Gastrocnemius medialis (tissue), 4 donors: Measurements from ENCODE around the gene UNG. TPM values are rescaled to one million over a fixed set of nuclear protein-coding genes. Genes with fewer than 3 reads are reported as not detected.
"Not testable (repeated sequence)": the region's sequence is repeated elsewhere in the genome, so short reads cannot be mapped to it uniquely, and the experiment has no call there.

Experiments
- ATAC-seq, 2 donors: fragments of 150-250 bp; one replicate each; pipeline ENCODE4 v1.9.1; 2016
- DNase-seq, 2 donors: peaks; one replicate each; pipeline ENCODE4 v3.0.0-alpha.2; 2019
- H3K27ac ChIP-seq, 4 donors: fragments of 200-600 bp; sonication (generic); 1 replicate in 1 of 4; 2 replicates in 3 of 4; pipeline ENCODE4 v1.5.1; 2016 to 2018; ENCODE audit warnings: mild to moderate bottlenecking in 2 of 4, moderate library complexity in 1 of 4
- H3K27me3 ChIP-seq, 3 donors: fragments of 200-600 bp; sonication (generic) in 2 of 3; 1 replicate in 1 of 3; 2 replicates in 2 of 3; pipeline versions ENCODE4 v1.5.1 to v1.6.0; 2016 to 2019; ENCODE audit warnings: mild to moderate bottlenecking in 1 of 3, moderate library complexity in 1 of 3
- H3K36me3 ChIP-seq, 2 donors: fragments of 200-600 bp; sonication (generic) in 1 of 2; one replicate each; pipeline ENCODE4 v1.5.1; 2017 to 2018
- H3K4me1 ChIP-seq, 2 donors: fragments of 200-600 bp; sonication (generic) in 1 of 2; one replicate each; pipeline ENCODE4 v1.5.1; 2016 to 2017; ENCODE audit warnings: mild to moderate bottlenecking in 2 of 2
- H3K4me3 ChIP-seq, 4 donors: fragments of 200-600 bp; sonication (generic) in 3 of 4; 1 replicate in 1 of 4; 2 replicates in 3 of 4; pipeline ENCODE4 v1.5.1; 2016 to 2019; ENCODE audit warnings: mild to moderate bottlenecking in 2 of 4
- H3K9me3 ChIP-seq, 3 donors: fragments of 200-600 bp; sonication (generic) in 2 of 3; 1 replicate in 1 of 3; 2 replicates in 2 of 3; pipeline ENCODE4 v1.5.1; 2016 to 2019
- POLR2A ChIP-seq, 2 donors: fragments of 450-650 bp; IDR thresholded peaks; one replicate each; pipeline ENCODE4 v1.6.1; 2017; ENCODE audit warnings: antibody characterized with exemption in 2 of 2, mild to moderate bottlenecking in 2 of 2, moderate library complexity in 2 of 2
- in situ Hi-C, 4 donors: fragments of 200-750 bp; cut with MboI; loops; one replicate each; pipeline versions ENCODE4 v1.15.0 to v1.8.0; 2017; ENCODE audit warnings: low sequenced_read_pairs in 4 of 4
- intact Hi-C: fragments of 100-400 bp; cut with DNase I; formaldehyde crosslinking; loops from one replicate; pipeline ENCODE4 v1.15.1; 2023; ENCODE audit warnings: low total_unique reads
- total RNA-seq, 4 donors: library from RNA; depleted of rRNA; stranded (reverse); fragments of >200 nt; gene quantifications; one replicate each; pipeline versions ENCODE4 v1.1.0 to v1.2.3, GENCODE V29; 2016
- TF ChIP-seq, protein P1 (sequence below), 5 experiments: fragments of 450-650 bp in 3 of 5; fragments of 200-600 bp in 2 of 5; sonication (generic) in 2 of 5; IDR thresholded peaks in 4 of 5; conservative IDR thresholded peaks in 1 of 5; 1 replicate in 4 of 5; 2 replicates in 1 of 5; pipeline ENCODE4 v1.5.1; 2016 to 2019; ENCODE audit warnings: antibody characterized with exemption in 5 of 5, mild to moderate bottlenecking in 3 of 5, moderate library complexity in 3 of 5

Gene UNG
- 10 to 100 TPM; 38.7 to 45.3 (median 42.3) TPM for total RNA-seq

GRCh38 chr12:109097435-109098182, at the start of gene UNG:
Gene UNG (plus strand): TSS chr12:109097597. CDS start chr12:109097680, 83 bp downstream.
- DNase-seq, result peak; percentile 96 to 97
- Histone ChIP-seq H3K27me3 (no peaks in the 10 kb centered on the region), H3K9me3 (no peaks in the 10 kb centered on the region), H3K4me3 (peak within 1 kb of the TSS; percentile 84 to 97 (median 90)), H3K36me3 (peaks cover 0 to 20% of the 10 kb centered on the region in 2 donors), H3K4me1 (peaks cover 25 to 26% of the 10 kb centered on the region in 2 donors), H3K27ac (peak within 1 kb of the TSS; percentile 86 to 98 (median 96))
- peak; percentile 89 to 90 for ATAC-seq
- TF ChIP-seq, protein P1, sequence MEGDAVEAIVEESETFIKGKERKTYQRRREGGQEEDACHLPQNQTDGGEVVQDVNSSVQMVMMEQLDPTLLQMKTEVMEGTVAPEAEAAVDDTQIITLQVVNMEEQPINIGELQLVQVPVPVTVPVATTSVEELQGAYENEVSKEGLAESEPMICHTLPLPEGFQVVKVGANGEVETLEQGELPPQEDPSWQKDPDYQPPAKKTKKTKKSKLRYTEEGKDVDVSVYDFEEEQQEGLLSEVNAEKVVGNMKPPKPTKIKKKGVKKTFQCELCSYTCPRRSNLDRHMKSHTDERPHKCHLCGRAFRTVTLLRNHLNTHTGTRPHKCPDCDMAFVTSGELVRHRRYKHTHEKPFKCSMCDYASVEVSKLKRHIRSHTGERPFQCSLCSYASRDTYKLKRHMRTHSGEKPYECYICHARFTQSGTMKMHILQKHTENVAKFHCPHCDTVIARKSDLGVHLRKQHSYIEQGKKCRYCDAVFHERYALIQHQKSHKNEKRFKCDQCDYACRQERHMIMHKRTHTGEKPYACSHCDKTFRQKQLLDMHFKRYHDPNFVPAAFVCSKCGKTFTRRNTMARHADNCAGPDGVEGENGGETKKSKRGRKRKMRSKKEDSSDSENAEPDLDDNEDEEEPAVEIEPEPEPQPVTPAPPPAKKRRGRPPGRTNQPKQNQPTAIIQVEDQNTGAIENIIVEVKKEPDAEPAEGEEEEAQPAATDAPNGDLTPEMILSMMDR (IDR thresholded peaks at IDR 0.05 in 4 of 5, conservative IDR thresholded peaks at IDR 0.05 in 1 of 5), result no peak
- no peak for TF ChIP-seq POLR2A (IDR thresholded peaks at IDR 0.05)
- in situ Hi-C loops (loop anchor here (10.0 to 25.0 kb wide), 4 partner anchors 435 to 535 kb away; partner anchors contain the start of genes ISCU (in 4 of the 4), SART3 (in 4 of the 4) and SELPLG (in 2 of the 4)), intact Hi-C loops (loop anchor here (5.0 kb wide), 2 partner anchors 240 to 365 kb away; partner anchors contain the start of genes CORO1C and SSH1)

DNA sequence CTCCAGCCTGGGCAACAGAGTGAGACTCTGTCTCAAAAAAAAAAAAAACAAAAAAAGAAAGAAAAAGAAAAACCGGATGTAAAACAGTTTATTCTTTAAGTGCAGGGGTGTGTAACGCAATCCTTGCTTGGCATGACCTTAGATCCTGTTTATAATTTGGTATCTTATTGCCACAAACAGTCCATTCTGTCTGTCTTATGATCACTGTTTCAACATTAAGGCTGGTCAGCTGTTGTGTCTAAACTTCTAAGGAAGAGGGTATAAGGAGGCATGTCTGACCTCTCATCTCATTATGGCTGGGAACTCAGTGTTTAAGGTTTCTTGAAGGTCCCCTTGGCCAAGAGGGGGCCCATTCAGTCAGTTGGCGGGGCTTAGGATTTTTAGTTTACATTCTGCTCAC, 48.7 kb upstream of the UNG start:
- H3K27ac ChIP-seq, H3K4me3 ChIP-seq, ATAC-seq, intact Hi-C loops, in situ Hi-C loops, DNase-seq, H3K9me3 ChIP-seq, H3K36me3 ChIP-seq, H3K27me3 ChIP-seq: not testable (repeated sequence)
- H3K4me1 ChIP-seq, result peaks cover 5 to 12% of the 10 kb centered on the region in 2 donors

GRCh38 chr12:109049794-109050193, 47.6 kb upstream of the UNG start:
- ATAC-seq, in situ Hi-C loops, H3K27ac ChIP-seq, H3K27me3 ChIP-seq, DNase-seq, H3K36me3 ChIP-seq, H3K9me3 ChIP-seq, H3K4me3 ChIP-seq: not testable (repeated sequence)
- intact Hi-C loops, result loop anchor here (5.0 kb wide), 1 partner anchor 487 kb away; the partner anchor contains the start of genes ISCU and SART3
- peaks cover 11 to 21% of the 10 kb centered on the region in 2 donors for H3K4me1 ChIP-seq

DNA sequence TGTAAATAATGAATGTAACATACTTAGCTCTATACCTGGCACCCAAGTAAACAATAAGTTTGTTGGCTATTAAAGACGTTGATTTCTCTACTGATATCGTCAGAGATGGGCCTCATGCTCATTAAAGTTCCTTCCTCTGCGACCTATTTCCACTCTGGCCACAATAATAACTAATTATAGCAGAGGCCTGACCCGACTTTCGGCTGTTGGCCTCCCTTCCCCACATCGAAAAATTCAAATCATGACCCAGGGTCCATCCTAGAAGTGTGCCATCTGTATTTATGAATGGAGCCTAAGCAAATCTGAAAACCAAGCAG, 45.3 kb upstream of the UNG start:
- in situ Hi-C loops, result no loop called here
- ATAC-seq, result peak; percentile 46 to 54

GRCh38 chr12:109052414-109053323, 44.7 kb upstream of the UNG start, which contains the start of gene USP30:
Gene USP30 (plus strand): TSS chr12:109052576. CDS start chr12:109052679, 103 bp downstream.
- peak; percentile 68 to 74 for DNase-seq
- Histone ChIP-seq H3K27ac (peak within 1 kb of the TSS; percentile 86 to 94 (median 90)), H3K9me3 (no peaks in the 10 kb centered on the region), H3K4me3 (peak within 1 kb of the TSS; percentile 90 to 92 (median 91)), H3K4me1 (peaks cover 13 to 21% of the 10 kb centered on the region in 2 donors), H3K27me3 (no peaks in the 10 kb centered on the region), H3K36me3 (peaks cover 0 to 11% of the 10 kb centered on the region in 2 donors)
- in situ Hi-C loops, result no loop called here
- TF ChIP-seq POLR2A (IDR thresholded peaks at IDR 0.05), result no peak
- TF ChIP-seq, protein P1 (IDR thresholded peaks at IDR 0.05 in 4 of 5, conservative IDR thresholded peaks at IDR 0.05 in 1 of 5), result peak in 2 of 5 experiments; percentile 6 to 13
- intact Hi-C loops, result loop anchor here (1.0 to 5.0 kb wide), 2 partner anchors 41 to 490 kb away; partner anchors contain the start of genes ALKBH2, ISCU and SART3
- ATAC-seq, result peak; percentile 96

More for the DNA sequence above, 45.3 kb upstream of the UNG start:
- no peak for DNase-seq
- Histone ChIP-seq H3K27ac (peak overlapping the region; percentile 86 to 94 (median 90)), H3K36me3 (peaks cover 0 to 6% of the 10 kb centered on the region in 2 donors), H3K4me3 (peak overlapping the region; percentile 90 to 92 (median 91)), H3K4me1 (peaks cover 13 to 21% of the 10 kb centered on the region in 2 donors), H3K9me3 (no peaks in the 10 kb centered on the region), H3K27me3 (no peaks in the 10 kb centered on the region)
- intact Hi-C loops, result loop anchor here (1.0 to 5.0 kb wide), 2 partner anchors 41 to 490 kb away; partner anchors contain the start of genes ALKBH2, ISCU and SART3
- TF ChIP-seq POLR2A (IDR thresholded peaks at IDR 0.05), result no peak
- TF ChIP-seq, protein P1 (IDR thresholded peaks at IDR 0.05 in 4 of 5, conservative IDR thresholded peaks at IDR 0.05 in 1 of 5), result no peak
